Measurements from ENCODE around the gene MAPK11. TPM values are rescaled to one million over a fixed set of nuclear protein-coding genes. Genes with fewer than 3 reads are reported as not detected.

The MAPK11 gene
- total and polyA plus RNA-seq, 9 of the 15 experiments (the other 6 are each of a cell fraction or from before 2014, with no cell fraction given), result 0.06 to 14.6 (median 5.3) TPM

DNA sequence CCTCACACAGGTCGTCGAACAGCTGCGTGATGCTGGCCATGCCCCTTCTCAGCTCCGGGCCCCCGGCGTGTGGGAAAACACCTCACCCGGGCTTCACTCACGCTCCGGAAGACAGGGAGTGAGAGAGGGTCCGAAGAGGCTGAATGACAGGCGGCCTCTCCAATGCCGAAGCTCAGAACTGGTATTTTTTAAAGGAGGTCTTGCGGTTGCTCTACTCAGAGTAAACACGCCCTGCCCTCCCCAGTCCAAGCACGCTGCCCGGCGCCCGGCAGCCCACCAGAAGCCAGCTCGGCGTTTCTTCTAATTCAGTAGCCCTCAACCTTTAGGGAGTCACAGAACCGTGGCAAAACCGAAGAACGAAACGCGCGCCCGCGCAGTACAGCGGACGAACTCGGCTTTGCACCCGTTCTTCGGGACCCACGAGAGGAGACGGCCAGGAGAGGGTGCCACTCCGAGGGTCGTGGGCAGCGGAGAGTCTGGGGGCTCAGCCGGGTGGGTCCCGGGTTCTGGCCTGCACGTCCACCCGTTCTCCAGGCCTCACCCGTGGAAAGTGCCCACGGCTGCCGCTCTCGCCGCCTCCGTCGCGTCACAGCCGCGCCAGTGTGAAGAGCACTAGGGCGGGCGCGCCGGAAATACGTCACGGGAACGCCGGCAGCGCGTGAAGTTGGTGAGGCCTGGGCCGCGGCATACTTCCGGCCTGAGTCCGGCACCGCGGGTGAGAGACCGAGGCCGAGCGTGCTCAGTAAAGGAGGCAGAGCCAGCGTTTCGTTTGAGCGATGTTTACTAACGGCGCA is 25.6 kb downstream of the MAPK11 start, which contains the start of gene TUBGCP6 (continued):
- TF ChIP-seq, protein P1, sequence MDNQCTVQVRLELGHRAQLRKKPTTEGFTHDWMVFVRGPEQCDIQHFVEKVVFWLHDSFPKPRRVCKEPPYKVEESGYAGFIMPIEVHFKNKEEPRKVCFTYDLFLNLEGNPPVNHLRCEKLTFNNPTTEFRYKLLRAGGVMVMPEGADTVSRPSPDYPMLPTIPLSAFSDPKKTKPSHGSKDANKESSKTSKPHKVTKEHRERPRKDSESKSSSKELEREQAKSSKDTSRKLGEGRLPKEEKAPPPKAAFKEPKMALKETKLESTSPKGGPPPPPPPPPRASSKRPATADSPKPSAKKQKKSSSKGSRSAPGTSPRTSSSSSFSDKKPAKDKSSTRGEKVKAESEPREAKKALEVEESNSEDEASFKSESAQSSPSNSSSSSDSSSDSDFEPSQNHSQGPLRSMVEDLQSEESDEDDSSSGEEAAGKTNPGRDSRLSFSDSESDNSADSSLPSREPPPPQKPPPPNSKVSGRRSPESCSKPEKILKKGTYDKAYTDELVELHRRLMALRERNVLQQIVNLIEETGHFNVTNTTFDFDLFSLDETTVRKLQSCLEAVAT (IDR thresholded peaks at IDR 0.05), result peak in 1 of 2 experiments; percentile 76; a peak in 2 of 4 replicates
- TF ChIP-seq, protein P2, sequence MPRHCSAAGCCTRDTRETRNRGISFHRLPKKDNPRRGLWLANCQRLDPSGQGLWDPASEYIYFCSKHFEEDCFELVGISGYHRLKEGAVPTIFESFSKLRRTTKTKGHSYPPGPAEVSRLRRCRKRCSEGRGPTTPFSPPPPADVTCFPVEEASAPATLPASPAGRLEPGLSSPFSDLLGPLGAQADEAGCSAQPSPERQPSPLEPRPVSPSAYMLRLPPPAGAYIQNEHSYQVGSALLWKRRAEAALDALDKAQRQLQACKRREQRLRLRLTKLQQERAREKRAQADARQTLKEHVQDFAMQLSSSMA (CRISPR knock-in tag; IDR thresholded peaks at IDR 0.05), result no peak
- TF ChIP-seq YBX1 (IDR thresholded peaks at IDR 0.05), result no peak
- no peak for TF ChIP-seq ETS2 (tag; IDR thresholded peaks at IDR 0.05; ENCODE audit: borderline replicate concordance, poor library complexity, severe bottlenecking)
- no peak for TF ChIP-seq PTRF (tag; IDR thresholded peaks at IDR 0.05)
- TF ChIP-seq RFX7 (CRISPR knock-in tag; IDR thresholded peaks at IDR 0.05), result no peak
- no peak for TF ChIP-seq NFE2 (IDR thresholded peaks at IDR 0.05; ENCODE audit: low read depth)
- TF ChIP-seq, protein P3, sequence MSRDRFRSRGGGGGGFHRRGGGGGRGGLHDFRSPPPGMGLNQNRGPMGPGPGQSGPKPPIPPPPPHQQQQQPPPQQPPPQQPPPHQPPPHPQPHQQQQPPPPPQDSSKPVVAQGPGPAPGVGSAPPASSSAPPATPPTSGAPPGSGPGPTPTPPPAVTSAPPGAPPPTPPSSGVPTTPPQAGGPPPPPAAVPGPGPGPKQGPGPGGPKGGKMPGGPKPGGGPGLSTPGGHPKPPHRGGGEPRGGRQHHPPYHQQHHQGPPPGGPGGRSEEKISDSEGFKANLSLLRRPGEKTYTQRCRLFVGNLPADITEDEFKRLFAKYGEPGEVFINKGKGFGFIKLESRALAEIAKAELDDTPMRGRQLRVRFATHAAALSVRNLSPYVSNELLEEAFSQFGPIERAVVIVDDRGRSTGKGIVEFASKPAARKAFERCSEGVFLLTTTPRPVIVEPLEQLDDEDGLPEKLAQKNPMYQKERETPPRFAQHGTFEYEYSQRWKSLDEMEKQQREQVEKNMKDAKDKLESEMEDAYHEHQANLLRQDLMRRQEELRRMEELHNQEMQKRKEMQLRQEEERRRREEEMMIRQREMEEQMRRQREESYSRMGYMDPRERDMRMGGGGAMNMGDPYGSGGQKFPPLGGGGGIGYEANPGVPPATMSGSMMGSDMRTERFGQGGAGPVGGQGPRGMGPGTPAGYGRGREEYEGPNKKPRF (IDR thresholded peaks at IDR 0.05; ENCODE audit: low read depth, low read length), result no peak
- peak; percentile 99 for TF ChIP-seq GABPB1 (CRISPR knock-in tag; IDR thresholded peaks at IDR 0.05)
- TF ChIP-seq ATF1 (CRISPR knock-in tag; IDR thresholded peaks at IDR 0.05), result peak; percentile 96
- TF ChIP-seq ATF1 (tag; IDR thresholded peaks at IDR 0.05), result peak; percentile 99
- TF ChIP-seq NFIX (CRISPR knock-in tag; IDR thresholded peaks at IDR 0.05; ENCODE audit: low read depth), result no peak
- no peak for TF ChIP-seq ZNF354B (CRISPR knock-in tag; IDR thresholded peaks at IDR 0.05)
- no peak for TF ChIP-seq TGIF2 (CRISPR knock-in tag; IDR thresholded peaks at IDR 0.05)
- no peak for TF ChIP-seq ZNF3 (CRISPR knock-in tag; IDR thresholded peaks at IDR 0.05)
- TF ChIP-seq HNRNPK (IDR thresholded peaks at IDR 0.05; ENCODE audit: low read depth, low read length, poor library complexity, severe bottlenecking), result no peak
- no peak for TF ChIP-seq ZNF551 (CRISPR knock-in tag; IDR thresholded peaks at IDR 0.05)
- 0 out of 2 replicates have a peak, but pooled peaks have one; percentile 58 for TF ChIP-seq LCOR (CRISPR knock-in tag; IDR thresholded peaks at IDR 0.05)
- TF ChIP-seq ZNF778 (CRISPR knock-in tag; IDR thresholded peaks at IDR 0.05), result no peak
- TF ChIP-seq CAMTA2 (CRISPR knock-in tag; conservative IDR thresholded peaks at IDR 0.05), result no peak
- TF ChIP-seq, protein P4, sequence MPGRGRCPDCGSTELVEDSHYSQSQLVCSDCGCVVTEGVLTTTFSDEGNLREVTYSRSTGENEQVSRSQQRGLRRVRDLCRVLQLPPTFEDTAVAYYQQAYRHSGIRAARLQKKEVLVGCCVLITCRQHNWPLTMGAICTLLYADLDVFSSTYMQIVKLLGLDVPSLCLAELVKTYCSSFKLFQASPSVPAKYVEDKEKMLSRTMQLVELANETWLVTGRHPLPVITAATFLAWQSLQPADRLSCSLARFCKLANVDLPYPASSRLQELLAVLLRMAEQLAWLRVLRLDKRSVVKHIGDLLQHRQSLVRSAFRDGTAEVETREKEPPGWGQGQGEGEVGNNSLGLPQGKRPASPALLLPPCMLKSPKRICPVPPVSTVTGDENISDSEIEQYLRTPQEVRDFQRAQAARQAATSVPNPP (IDR thresholded peaks at IDR 0.05; ENCODE audit: borderline replicate concordance, insufficient read depth, insufficient read length), result no peak
- no peak for TF ChIP-seq ZNF175 (CRISPR knock-in tag; IDR thresholded peaks at IDR 0.05; ENCODE audit: low read depth)
- TF ChIP-seq, protein P5, sequence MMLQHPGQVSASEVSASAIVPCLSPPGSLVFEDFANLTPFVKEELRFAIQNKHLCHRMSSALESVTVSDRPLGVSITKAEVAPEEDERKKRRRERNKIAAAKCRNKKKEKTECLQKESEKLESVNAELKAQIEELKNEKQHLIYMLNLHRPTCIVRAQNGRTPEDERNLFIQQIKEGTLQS (IDR thresholded peaks at IDR 0.05), result no peak
- TF ChIP-seq, protein P5 (CRISPR knock-in tag; conservative IDR thresholded peaks at IDR 0.05), result no peak

Measured in K562 (cell line).